Forelimb muscle (tissue), 1 donor: ENCODE data around the gene KLHL12. TPM values are rescaled to one million over a fixed set of nuclear protein-coding genes. Genes with fewer than 3 reads are reported as not detected.
A peak's percentile ranks its signal among the peaks of the same experiment; 100 is the strongest.
"Not testable (repeated sequence)": the region's sequence is repeated elsewhere in the genome, so short reads cannot be mapped to it uniquely, and the experiment has no call there.

Source experiments
- DNase-seq: peaks from one replicate; pipeline ENCODE4 v3.0.0-alpha.2; 2013; ENCODE audit warnings: low read depth
- polyA plus RNA-seq: library from polyadenylated mRNA; unstranded; fragments of 120-200 nt; gene quantifications from one replicate; pipeline ENCODE4 v1.2.1, GENCODE V29; 2013; ENCODE audit not compliant: insufficient read length

The KLHL12 gene
- polyA plus RNA-seq, 1 donor = 18.7 TPM

DNA sequence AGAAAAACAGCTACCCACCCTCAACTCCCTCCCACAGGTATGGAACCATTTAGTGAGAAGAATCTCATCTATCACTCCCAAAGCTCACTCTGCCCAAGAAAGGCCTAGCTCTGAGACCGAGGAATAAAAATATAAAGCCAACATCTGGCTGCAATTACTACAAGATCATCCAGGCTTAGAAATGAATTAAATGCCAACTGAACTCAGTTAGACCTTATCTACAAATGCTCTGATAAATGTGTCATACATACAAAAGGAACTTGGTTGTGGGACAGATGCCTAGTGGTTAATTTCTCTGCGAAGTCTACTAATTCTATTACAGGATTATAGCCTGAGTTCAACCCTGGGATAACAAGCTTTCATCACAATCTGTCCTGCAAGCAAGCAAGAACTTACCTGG is 24.4 kb upstream of the KLHL12 start:
- no peak for DNase-seq

DNA sequence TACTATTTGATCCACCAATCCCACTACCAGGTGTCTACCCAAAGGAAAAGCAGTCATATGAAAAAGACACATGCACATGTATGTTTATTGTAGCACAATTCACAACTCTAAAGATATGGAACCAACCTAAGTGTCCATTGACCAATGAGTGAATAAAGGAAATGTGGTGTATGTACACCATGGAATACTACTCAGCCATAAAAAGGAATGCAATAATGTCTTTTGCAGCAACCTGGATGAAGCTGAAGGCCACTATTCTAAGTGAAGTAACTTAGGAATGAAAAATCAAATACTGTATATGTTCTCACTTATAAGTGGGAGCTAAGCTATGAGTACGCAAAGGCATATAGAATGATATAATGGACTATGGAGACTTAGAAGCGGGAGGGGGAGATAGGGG is 18.4 kb upstream of the KLHL12 start:
- no peak for DNase-seq

DNA sequence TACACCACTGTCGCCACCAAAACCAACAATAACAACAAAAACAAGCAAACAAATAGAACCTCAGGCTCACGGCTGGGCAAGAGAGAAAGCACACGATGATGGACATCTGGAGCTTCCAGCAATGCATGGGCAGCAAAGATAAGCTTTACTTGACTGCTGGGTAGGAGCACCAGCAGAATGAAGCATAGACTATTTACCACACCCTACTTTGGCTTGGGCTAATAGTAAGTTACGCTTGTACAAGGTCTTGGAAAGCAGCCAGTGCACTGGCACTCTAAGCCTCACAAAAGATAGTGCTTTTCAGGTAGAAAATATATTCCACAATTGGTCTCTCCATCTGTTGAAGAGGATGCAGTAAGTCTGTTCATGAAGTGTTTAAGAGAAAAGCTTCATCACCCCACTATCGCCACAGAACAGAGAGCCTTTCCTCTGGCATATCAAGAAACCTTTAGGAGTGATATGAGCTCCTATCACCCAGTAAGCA is 17.4 kb upstream of the KLHL12 start:
- DNase-seq = no peak

DNA sequence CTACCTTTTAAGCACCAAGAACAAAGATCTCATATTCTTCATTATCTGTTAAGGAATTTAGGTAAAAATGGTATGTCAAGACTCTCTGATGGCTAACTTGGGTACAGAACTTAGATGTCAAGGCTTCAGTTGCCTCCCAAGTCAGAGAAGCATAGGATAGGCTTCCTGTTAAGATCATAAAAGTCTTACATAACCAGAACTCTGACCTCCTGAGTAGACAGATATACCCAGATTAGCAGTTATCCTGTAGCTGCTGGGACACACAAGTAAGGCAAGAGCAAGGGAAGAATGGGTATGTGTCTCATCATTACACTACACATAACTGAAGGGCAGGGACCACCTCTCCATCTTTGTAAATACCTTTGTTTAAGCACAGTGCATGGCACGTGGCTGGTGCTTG is 15.4 kb upstream of the KLHL12 start:
- DNase-seq = no peak

DNA sequence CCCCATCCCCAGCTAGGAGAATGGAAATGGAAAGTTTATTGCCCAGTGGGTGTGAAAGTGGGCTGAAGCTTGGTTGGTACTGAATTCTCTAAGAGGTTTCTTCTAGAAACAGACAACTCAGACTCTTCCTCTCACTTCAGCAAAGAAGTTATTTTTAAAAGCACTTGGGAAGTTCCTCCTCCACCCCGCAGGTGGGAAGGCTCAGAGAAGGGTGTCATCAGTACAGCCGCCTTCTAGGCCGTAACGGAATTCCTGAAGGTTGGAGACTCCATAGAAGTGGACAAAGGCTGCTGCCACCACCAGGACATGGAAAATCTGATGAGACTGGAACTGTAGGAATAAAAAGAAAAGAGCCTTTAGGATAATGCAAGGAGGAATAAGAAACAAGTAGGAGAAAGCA is 14.3 kb upstream of the KLHL12 start:
- no peak for DNase-seq

DNA sequence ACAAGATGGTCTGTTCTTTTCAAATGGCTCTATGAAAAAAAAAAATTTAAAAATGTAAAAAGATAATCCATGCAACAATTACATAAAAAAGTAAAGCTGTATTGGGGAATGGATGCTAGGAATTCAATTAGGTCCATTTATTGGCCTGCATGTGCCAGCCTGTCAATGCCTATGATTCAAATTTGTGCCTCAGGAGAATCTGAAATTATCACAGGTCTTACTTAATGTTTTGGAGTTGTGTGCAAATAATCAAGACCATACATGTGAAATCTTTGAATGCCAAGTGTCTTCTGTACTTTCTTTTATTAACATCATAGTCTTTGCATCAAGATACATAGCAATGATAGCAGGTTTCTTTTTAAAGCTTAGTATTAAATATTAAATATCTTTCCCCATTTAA is 13.5 kb upstream of the KLHL12 start:
- no peak for DNase-seq

DNA sequence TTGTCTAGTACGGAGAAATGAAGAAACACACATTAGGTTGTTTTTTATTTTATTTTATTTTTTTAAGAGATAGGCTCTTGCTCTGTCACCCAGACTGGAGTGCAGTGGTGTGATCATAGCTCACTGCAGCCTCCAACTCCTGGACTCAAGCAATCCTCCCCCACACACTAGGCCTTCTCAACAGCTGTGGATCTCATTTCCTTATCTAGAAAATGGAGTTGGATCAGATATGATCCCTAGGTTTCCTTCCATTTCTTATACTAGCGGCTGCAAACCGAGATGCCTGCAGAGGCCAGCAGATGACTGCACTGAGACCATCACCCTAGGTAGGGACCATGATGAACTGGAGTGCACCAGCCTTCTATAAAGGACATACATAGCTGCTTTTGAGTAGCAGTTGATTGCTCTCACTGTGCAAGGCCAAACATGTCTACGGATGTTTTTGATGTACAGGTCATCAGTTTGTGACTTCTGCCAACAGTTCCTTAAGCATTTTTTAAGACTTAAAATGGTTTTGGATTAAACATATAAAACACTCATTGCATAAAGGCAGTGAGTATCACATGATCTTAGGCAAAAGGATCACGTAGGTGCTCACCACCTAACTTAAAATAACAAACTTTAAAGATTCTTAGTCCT is 11.4 kb upstream of the KLHL12 start:
- DNase-seq = no peak

DNA sequence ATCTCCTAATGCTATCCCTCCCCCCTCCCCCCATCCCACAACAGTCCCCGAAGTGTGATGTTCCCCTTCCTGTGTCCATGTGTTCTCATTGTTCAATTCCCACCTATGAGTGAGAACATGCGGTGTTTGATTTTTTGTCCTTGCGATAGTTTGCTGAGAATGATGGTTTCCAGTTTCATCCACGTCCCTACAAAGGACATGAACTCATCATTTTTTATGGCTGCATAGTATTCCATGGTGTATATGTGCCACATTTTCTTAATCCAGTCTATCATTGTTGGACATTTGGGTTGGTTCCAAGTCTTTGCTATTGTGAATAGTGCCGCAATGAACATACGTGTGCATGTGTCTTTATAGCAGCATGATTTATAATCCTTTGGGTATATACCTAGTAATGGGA is 9.4 kb upstream of the KLHL12 start:
- not testable (repeated sequence) for DNase-seq

DNA sequence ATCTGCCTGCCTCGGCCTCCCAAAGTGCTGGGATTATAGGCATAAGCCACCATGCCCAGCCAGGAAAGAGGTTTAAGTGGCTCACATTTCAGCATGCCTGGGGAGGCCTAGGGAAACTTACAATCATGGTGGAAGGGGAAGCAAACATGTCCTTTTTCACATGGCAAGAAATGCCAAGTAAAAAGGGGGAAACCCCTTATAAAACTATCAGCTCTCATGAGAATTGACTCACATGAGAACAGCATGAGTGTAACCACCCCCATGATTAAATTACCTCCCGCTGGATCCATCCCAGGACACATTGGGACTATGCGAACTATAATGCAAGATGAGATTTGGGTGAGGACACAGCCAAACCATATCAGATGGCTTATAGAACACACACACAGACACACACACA is 8.8 kb upstream of the KLHL12 start:
- no peak for DNase-seq

DNA sequence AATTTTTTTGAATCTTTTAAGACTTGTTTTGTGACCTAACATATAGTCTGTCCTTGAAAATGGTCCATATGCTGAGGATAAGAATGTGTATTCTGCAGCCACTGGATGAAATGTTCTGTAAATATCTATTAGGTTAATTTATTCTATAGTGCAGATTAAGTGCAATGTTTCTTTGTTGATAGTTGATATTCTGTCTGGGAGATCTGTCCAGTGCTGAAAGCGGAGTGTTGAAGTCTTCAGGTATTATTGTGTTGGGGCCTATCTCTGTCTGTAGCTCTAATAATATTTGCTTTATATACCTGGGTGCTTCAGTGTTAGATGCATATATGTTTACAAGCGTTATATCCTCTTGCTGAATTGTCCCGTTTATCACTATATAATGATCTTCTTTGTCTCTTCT is 7.7 kb upstream of the KLHL12 start:
- no peak for DNase-seq

DNA sequence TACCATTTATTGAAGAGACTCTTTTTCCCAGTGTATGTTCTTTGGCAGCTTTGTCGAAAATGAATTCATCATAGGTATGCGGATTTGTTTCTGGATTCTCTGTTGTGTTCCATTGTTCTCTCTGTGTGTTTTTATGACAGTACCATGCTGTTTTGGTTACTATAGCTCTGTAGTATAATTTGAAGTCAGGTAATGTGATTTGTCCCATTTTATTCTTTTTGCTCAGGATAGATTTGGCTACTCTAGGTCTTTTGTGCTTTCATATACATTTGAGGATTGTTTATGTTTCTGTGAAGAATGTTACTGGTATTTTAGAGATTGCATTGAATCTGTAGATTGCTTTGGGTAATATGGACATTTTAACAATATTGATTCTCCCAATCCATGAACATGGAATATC is 5.4 kb upstream of the KLHL12 start:
- no peak for DNase-seq

DNA sequence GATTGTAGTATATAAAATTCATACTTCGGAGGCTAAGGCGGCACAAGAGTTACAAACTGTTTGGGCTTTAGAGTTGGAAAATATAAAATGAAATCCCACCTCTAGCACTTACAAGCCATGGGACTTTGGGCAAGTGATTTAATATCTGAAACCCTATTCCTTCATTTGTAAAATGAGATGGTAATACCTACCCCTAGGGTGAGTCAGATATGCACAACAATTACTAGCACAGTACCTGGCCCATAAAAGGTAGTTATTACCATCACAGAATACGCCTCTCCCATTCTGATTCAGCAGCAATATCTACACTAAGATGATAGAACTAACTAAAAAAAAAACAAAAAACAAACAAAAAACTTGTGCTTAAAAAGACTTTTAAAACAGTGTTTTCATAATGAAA is 3.5 kb downstream of the KLHL12 start:
- no peak for DNase-seq

DNA sequence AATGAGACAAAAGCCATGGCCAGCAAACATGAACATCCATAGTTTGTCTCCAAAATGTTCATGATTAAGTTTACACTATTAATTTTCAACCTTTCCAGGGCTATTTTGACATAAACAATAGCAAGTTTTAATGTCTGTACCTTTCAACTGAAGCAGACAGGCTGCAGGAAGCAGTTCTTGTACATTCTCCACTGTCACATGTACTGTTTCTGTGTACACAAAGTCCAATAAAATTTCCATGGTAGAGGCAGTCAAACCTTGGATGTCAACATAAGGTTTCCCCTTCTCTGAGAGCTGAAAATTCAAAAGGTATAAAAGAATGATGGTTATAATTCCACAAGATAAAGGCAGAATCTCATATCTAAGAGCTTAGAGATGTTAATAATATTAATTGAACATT is 7.4 kb downstream of the KLHL12 start:
- DNase-seq = no peak

DNA sequence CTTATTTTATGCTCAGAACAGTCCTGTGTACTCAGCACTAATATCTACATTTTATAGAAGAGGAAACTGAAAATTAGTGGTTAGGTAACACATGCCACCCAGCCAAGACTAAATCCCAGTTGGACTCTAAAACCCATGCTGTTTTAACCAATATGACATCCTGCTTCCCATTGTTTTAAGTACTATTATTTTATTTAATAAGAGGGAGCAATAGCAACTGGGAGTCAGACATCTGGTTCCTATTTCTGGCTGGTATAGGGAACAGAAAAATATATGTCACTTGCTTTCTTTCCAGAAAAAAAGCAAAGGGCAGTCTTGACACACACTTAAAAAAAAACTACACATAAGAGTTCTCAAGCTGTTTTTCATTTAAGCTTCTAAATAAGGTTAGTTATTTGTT is 11.9 kb downstream of the KLHL12 start:
- DNase-seq = no peak

DNA sequence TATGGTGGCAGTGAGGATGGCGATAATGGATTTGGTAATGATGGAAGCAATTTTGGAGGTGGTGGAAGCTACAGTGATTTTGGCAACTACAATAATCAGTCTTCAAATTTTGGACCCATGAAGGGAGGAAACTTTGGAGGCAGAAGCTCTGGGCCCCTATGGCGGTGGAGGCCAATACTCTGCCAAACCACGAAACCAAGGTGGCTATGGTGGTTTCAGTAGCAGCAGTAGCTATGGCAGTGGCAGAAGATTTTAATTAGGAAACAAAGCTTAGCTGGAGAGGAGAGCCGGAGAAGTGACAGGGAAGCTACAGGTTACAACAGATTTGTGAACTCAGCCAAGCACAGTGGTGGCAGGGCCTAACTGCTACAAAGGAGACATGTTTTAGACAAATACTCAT is 14.6 kb downstream of the KLHL12 start:
- DNase-seq = not testable (repeated sequence)

DNA sequence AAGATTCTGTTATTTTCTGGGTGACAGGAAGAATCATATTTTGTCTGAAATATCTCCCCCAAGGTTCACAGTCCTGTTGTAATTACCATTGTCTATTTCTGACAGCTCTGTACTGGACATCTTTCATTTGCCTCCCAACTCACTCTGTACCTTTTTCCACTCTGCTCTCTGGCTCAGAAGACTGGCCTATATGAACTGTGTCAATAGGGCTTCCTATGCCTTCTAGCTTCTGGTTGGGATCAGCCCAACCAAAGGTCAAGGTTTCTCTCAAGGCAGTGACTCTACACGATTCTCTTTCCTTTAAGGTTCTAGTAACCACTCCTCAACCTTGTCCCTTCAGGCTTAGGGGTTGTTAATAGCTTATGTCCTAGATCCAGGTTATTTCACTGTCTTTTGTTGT is 17.5 kb downstream of the KLHL12 start:
- no peak for DNase-seq

DNA sequence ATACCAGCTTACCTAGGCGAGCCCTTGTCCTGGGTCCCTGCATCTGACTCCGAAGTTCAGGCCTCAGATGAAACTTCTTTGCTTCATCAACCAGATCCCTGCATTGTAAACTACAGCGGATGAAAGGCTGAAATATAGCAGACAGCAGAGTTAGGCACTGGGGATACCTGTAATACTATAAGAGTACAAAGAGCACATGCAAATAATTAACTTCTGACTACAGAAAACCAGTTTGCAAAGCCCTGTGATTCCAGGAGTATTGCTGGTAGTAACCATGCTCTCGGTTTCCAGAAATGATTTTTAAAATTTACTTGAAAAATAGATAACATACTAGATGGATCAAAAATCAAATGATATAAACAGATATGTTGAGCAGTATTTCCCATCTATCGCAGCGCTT is 18.0 kb downstream of the KLHL12 start:
- DNase-seq = no peak

DNA sequence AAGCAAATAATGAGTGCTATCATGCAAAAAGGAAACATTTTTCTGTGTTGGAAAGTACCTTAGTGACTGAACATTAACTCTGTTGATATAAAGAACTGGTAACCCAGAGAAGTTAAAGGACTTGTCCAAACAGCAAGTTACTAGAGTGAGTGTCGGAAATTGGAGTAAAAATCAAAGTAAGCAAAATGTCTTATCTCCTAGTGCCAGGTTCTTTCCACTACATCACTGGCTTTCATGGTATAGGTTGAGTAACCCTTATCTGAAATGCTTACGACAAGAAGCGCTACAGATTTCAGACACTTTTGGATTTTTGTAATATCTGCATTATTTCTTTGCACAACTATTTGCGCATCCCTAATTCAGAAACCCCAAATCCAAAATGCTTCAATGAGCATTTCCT is 21.7 kb downstream of the KLHL12 start:
- no peak for DNase-seq

DNA sequence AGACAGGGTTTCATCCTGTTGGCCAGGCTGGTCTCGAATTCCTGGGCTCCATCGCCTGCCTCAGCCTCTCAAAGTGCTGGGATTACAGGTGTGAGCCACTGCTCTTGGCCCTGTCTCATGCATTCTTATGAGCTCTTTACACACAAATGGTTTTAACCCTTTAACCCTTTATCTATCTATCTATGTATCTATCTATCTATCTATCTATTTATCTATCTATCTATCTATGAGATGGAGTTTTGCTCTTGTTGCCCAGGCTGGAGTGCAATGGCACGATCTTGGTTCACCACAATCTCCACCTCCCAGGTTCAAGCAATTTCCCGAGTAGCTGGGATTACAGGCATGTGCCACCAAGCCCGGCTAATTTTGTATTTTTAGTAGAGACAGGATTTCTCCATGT is 23.2 kb downstream of the KLHL12 start:
- DNase-seq = not testable (repeated sequence)

DNA sequence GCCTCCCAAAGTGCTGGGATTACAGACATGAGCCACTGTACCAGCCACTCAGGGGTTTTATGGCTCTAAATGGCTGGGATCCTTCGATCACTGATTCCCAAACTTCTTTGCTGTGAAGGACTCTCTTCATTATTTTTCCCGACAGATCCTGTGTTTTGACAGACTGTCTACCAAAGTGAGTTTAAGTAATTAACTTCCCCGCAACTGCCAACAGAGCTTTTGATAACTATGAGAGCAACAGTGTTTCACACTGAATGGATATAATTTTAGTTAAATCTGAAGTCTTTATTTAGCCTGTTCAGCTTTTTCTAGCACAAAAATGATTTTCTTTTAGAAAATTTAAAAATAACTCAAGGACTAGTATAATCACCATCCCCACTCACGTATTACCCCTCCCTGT is 25.5 kb downstream of the KLHL12 start:
- no peak for DNase-seq

DNA sequence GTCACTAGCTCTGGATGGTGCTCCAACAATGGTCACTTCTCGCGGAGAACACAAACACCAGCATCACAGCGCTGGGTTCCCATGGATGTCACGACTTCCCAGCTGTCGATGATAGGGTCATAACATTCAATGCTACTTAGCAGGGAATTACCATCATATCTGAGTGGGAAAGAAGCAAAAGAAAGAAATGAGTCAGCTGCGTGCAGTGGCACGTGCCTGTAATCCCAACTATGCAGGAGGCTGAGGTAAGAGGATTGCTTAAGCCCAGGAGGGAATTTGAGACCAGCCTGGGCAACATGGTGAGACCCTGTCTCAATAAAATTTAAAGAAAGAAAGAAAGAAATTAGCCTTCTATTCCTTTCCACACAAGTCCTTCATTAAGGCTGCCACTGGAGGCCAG is 34.5 kb downstream of the KLHL12 start:
- no peak for DNase-seq

DNA sequence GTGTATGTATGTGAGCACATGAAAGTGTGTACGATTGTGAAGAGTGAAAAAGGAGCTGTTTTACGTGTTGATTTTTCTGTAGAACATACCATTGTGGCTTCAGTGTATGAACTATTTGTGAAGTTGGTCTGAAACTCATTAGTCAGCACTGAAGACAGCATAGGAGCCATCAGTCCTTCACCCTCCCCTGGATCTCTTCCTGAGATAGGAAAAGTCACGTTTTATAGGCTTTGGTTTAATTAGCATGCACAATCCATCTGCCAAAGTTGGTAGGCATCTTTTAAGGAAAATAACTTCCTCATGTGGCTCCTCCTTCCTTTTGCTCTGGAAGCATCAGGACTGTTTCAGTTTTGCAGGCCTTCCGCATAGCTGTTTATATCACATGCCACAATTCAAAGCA is 36.6 kb downstream of the KLHL12 start:
- no peak for DNase-seq

DNA sequence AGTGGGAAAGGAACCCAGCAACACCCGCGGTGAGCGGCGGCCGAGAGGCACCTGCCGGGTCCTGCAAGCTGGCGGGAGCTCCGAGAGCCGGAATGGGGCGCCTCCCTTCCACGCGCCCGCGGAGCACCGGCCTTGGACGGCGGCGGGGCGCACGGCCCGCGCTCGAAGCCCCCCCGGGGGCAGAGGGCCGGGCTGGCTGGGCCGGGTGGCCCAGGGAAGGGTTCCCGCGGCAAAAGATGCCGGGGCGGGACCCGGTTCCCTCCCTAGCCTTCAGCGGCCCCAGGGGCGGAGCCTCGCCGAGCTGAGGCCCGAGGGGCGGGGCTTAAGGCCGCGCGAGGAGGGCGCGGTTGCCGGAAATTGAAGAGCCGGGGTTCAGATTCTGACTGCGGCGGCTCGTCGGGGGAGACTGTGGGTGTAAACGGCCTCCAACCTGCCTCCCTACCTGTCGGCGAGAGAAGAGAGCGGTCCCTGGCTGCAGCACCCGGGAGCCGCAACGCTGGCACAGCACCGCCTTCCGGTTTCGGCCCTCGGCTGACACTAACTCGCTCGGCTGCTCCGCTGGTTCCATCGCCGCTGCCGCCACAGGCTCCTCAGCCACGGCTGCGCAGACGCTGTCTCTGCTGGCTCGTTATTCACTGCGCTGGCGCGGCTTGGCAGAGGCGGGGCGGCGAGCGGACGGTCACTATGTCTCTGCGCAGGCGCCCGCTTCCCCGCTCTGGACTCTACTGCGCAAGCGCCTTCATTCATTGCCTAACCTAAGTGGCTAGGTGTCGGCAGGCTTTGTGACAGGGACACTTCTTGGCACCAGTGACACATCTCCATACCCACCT is 38.3 kb downstream of the KLHL12 start, which contains the start of gene RABIF:
RABIF (minus strand) TSS at position 619 of the 830 bp plus-strand sequence; CDS start at position 568, 51 bp downstream.
- peak; percentile 87 for DNase-seq

DNA sequence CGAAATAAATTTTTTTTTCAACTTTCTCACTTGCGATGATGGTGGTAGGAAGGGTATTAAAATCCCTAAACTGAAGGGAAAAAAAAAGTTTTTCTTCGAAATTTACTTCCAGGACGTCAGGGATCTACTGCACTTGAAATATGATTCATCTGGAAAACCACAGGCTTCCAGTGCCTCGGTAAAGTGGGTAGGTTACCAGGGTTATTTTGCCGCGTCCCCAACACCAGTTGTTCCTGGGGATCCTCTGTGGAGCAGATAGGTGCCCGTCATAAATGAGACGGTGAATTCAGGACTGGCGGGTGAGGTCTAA is 38.9 kb downstream of the KLHL12 start:
- DNase-seq = no peak
